Cerebellar nuclear complex (tissue), 1 donor: ENCODE results near the gene ZBTB39.
"Not testable (repeated sequence)": the region's sequence is repeated elsewhere in the genome, so short reads cannot be mapped to it uniquely, and the experiment has no call there.

Experiments used
- DNase-seq, 2 experiments: peaks; one replicate each; lab custom pipeline; 2025; lab: John Stamatoyannopoulos, UW

Gene ZBTB39

GRCh38 chr12:57005980-57006808 lies at the start of gene ZBTB39:
Gene ZBTB39 (minus strand): TSS chr12:57006546. CDS start chr12:57004917, 1,629 bp downstream.
- DNase-seq = no peak

- no peak for DNase-seq
These were observed 49.5 kb upstream of the ZBTB39 start for GRCh38 chr12:57055824-57056223.

GRCh38 chr12:57053901-57054300 lies 47.6 kb upstream of the ZBTB39 start:
- DNase-seq = not testable (repeated sequence)

GRCh38 chr12:57053146-57053545 lies 46.8 kb upstream of the ZBTB39 start:
- DNase-seq = not testable (repeated sequence)

- no peak for DNase-seq
These were observed 44.7 kb upstream of the ZBTB39 start for GRCh38 chr12:57051011-57051410.

GRCh38 chr12:57049890-57050289 lies 43.5 kb upstream of the ZBTB39 start, which contains the start of gene MYO1A:
Gene MYO1A (minus strand): TSS chr12:57050129. CDS start chr12:57048323, 1,806 bp downstream.
- DNase-seq = no peak

GRCh38 chr12:57049119-57049446 lies 42.7 kb upstream of the ZBTB39 start:
- DNase-seq = no peak

GRCh38 chr12:57048423-57049118 lies 42.2 kb upstream of the ZBTB39 start:
- DNase-seq = no peak

GRCh38 chr12:57047981-57048380 lies 41.6 kb upstream of the ZBTB39 start:
- DNase-seq = no peak

GRCh38 chr12:57046947-57047890 lies 40.9 kb upstream of the ZBTB39 start:
- no peak for DNase-seq

GRCh38 chr12:57046086-57046791 lies 39.9 kb upstream of the ZBTB39 start:
- DNase-seq = no peak

GRCh38 chr12:57044889-57045288 lies 38.5 kb upstream of the ZBTB39 start:
- no peak for DNase-seq

- no peak for DNase-seq
These were observed 38.1 kb upstream of the ZBTB39 start for GRCh38 chr12:57044468-57044867.

GRCh38 chr12:57042695-57043094 lies 36.3 kb upstream of the ZBTB39 start:
- no peak for DNase-seq

- no peak for DNase-seq
These were observed 34.4 kb upstream of the ZBTB39 start for GRCh38 chr12:57040750-57041149.

- no peak for DNase-seq
These were observed 33.9 kb upstream of the ZBTB39 start for GRCh38 chr12:57040211-57040610.

- no peak for DNase-seq
These were observed 32.9 kb upstream of the ZBTB39 start for GRCh38 chr12:57039016-57039798.

GRCh38 chr12:57037264-57037663 lies 30.9 kb upstream of the ZBTB39 start:
- no peak for DNase-seq

- DNase-seq = no peak
These were observed 27.1 kb upstream of the ZBTB39 start for GRCh38 chr12:57033431-57033830.

- no peak for DNase-seq
These were observed 25.4 kb upstream of the ZBTB39 start for GRCh38 chr12:57031789-57032188.
